GM20000 (cell line): ENCODE measurements around the gene BNC2.
A peak's percentile ranks its signal among the peaks of the same experiment; 100 is the strongest.
"Not testable (repeated sequence)": the region's sequence is repeated elsewhere in the genome, so short reads cannot be mapped to it uniquely, and the experiment has no call there.

Experiments
- DNase-seq: peaks from one replicate; pipeline ENCODE4 v3.0.0; 2012; ENCODE audit warnings: low spot score
- CTCF ChIP-seq: IDR thresholded peaks from 2 replicates; pipeline ENCODE4 v1.5.1; 2012; ENCODE audit warnings: mild to moderate bottlenecking, control low read depth; ENCODE audit errors: extremely low read depth, missing control alignments

Gene BNC2

GRCh38 chr9:16870596-16871335, at the start of gene BNC2:
Gene BNC2, minus strand, starts transcription at chr9:16870670. Its CDS starts 22 bp downstream, at chr9:16870648.
- DNase-seq, result peak; percentile 61

GRCh38 chr9:16918920-16919319, 48.5 kb upstream of the BNC2 start:
- DNase-seq, result no peak
- no peak for TF ChIP-seq CTCF

More at GRCh38 chr9:16870596-16871335, at the start of gene BNC2:
- TF ChIP-seq CTCF, result no peak

- TF ChIP-seq CTCF, result no peak
- no peak for DNase-seq
Observed at GRCh38 chr9:16915126-16915831, 44.8 kb upstream of the BNC2 start.

- TF ChIP-seq CTCF, result no peak
- DNase-seq, result no peak
Observed at GRCh38 chr9:16912197-16912596, 41.7 kb upstream of the BNC2 start.

- DNase-seq, result not testable (repeated sequence)
Observed at GRCh38 chr9:16908206-16908605, 37.7 kb upstream of the BNC2 start.

GRCh38 chr9:16904655-16905054, 34.2 kb upstream of the BNC2 start:
- DNase-seq, result no peak
- no peak for TF ChIP-seq CTCF

- no peak for DNase-seq
- TF ChIP-seq CTCF, result no peak
Observed at GRCh38 chr9:16901590-16901989, 31.1 kb upstream of the BNC2 start.
